Stimulated activated CD4-positive, alpha-beta T cell treated with anti-CD3 and anti-CD28 coated beads, Interleukin-4, amount 100 ng/mL, for 24 hours (primary cell): ENCODE results near the gene OMP.
"Not testable (repeated sequence)": the region's sequence is repeated elsewhere in the genome, so short reads cannot be mapped to it uniquely, and the experiment has no call there.

ENCODE experiments used
- DNase-seq: peaks from one replicate; pipeline ENCODE4 v3.0.0-alpha.2; 2020

OMP gene

DNA sequence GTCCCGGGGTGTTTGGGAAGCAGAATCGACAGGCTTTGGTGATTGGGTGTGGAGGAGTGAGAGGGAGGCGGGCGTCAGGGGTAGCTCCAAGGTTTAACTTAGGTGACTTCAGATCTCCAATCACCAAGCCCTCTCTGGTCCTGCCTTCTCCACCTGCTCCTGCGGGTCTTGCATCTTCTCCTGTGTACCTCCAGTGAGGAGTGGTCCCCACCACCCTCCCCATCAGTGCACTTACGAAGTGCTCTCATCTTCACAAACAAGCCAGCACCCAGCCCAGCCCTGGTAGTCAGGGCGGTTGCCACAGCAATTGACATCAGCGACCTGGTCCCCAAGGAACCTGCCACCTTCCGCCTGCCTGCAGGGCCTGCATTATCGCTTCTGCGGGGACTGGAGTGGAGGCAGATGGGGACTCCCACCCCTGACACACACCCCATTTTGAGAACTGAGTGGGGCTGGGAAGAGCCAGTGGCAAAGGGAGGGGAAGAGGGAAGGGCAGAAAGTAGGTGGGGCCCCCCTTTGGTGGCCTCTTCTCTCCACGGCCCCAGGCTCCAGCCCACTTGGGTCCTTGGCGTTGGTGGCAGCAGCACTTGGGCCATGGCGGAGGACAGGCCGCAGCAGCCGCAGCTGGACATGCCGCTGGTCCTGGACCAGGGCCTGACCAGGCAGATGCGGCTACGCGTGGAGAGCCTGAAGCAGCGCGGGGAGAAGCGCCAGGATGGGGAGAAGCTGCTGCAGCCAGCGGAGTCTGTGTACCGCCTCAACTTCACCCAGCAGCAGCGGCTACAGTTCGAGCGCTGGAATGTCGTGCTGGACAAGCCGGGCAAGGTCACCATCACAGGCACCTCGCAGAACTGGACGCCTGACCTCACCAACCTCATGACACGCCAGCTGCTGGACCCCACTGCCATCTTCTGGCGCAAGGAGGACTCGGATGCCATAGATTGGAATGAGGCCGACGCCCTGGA lies at the start of gene OMP:
OMP (plus strand) TSS at position 595 of the 965 bp plus-strand sequence; CDS start at position 595, 0 bp downstream.
- DNase-seq, result no peak

DNA sequence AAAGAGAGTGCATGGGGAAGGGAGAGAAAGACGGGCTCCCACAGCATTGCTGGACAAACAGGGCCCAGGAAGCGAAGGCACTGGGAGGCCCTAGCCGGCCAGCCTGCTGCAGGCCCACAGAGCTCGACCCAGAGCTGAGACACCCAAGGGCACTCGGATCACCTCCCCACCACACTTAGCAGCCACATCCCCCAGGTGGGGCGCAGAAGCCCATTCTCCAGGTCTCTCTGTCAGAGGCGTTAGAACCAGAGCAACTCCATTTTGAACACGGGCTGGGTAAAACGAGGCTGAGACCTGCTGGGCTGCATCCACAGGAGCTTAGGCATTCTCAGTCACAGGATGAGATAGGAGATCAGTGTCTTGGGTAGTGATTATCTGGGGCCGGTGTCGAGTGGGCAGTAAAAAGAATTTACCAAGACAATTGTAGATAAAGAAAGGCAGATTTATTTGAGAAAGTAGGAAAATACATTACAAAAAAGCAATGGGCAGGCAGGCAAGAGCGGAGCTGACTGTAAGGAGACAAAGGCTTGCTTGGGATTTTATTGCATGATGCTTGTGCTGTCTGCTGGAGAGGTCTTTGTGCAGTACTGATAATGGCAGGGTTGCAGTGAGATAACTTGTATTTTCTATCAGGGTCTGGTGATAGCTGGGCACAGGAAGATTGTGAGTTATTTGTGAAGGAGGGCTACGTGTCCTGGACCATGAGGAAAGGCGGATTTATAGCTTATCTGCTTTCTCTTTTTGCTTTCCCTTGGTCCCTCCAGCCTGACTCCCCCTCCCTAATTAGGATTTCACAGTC lies 49.2 kb upstream of the OMP start:
- DNase-seq, result no peak

GRCh38 chr11:77054084-77054483 lies 48.6 kb upstream of the OMP start:
- DNase-seq, result no peak

DNA sequence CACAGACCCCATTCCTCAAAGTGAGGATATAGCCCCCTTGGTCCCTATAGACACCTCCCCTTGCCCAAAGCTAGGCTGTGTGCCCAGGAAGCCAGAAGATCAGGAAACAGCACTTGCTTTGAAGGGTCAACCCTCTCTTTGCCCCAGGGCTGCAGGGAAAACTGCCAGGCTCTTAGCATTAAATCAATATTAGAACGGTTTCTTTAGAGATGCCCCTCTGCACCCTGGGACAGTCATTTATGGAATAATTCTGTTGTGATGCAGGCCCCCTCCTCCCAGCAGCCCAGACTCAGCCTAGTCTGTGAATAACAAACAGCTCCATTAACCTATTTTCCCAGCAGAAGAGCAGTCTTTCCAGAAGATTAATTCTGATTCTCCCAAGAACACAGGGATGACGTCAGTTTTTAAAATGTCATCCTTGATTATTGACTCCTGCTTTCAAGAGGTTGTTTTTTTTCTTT lies 47.5 kb upstream of the OMP start:
- DNase-seq, result no peak

- no peak for DNase-seq
Measured at GRCh38 chr11:77055913-77056312, 46.7 kb upstream of the OMP start.

DNA sequence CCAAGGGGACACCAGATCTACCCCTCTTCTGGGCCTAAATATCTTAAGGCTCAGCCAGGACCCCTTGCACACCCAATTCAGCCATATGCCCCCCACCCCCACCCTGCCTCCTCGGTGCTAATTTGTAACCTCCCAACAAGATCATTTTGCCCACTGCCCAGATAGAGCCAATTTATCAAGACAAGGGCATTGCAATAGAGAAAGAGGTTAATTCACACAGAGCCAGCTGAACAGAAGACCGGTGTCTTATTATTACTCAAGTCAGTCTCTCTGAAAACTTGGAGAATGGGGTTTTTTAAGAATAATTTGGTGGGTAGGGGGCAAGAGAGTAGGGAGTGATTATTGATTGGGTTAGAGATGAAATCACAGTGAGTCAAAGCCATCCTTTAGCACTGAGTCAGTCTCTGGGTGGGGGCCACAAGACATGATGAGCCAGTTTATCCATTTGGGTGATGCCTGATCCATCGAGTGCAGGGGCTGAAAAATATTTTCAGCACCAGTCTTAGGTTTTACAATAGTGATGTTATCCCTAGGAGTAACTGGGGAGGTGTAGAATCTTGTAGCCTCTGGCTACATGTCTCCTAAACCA lies 45.7 kb upstream of the OMP start:
- no peak for DNase-seq

DNA sequence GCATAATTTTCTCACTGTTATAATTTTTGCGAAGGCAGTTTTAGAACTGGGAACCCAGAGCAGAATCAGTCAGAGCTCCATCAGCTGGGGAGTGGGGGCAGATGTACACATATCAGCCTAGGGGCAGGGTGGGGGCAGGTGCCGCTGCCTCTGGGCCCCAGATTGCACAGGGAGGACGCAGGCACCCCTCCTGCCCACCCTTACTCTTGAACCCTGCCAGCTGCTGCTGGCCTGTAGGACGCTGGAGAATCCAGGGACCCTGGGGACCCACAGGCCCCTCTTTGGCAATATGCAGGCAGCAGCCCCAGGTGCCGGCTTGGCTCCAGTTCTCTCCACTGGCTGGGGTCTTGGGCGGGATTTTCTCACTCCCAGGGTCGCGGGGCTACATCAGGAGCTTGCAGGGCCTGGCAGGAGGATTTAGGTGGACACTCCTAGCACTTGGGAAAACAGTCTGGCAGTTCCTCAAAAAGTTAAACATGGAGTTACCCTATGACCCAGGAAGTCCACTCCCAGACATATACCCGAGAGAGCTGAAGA lies 44.6 kb upstream of the OMP start:
- no peak for DNase-seq

DNA sequence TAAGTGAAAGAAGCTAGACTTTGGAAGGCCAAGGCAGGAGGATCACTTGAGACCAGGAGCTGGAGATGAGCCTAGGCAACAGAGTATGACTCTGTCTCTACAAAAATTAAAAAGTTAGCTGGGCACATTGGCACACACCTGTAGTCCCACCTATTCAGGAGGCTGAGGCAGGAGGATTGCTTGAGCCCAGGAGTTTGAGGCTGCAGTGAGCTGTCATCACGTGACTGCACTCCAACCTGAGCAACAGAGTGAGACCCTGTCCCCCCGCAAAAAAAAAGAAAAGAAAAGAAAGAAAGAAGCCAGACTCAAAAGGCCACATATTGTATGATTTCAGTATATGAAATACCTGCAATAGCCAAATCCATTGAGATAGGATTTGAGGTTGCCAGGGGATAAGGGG lies 43.7 kb upstream of the OMP start:
- no peak for DNase-seq

DNA sequence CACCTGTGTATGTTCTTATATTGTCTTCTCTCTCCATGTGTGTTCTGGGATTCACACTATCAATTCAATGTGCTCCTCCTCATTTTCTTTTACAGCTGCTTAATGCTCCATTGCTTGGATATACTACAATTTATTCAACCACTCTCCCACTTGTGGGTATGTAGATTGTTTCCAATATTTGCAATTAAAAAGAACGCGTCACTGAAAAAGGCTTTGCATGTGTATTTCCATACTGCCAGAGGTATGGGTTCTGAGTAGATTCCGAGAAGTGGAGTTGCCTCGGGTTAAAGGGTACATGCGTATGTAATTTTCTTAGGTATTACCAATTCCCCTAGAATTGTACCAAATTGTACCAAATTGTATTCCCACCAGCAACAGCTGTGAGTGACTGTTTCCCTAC lies 42.8 kb upstream of the OMP start:
- no peak for DNase-seq

DNA sequence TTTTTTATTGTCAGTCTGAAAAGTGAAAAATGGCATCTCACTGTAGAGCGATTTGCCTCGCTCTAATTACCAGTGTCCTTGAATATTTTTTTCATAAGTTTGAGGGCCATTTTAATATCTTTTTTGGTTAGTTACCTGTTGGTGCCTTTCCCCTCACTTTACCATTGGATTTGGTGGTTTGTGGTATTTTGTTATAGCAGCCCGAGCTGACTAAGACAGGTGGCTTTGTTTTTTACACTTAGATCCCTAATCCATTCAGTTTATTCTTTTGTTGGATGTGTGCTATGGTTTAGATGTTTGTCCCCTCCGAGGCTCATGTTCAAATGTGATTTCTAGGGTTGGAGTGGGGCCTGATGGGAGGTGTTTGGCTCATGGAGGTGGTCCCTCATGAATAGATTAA lies 42.4 kb upstream of the OMP start:
- DNase-seq, result no peak

- DNase-seq, result not testable (repeated sequence)
Measured at GRCh38 chr11:77061258-77061657, 41.4 kb upstream of the OMP start.

DNA sequence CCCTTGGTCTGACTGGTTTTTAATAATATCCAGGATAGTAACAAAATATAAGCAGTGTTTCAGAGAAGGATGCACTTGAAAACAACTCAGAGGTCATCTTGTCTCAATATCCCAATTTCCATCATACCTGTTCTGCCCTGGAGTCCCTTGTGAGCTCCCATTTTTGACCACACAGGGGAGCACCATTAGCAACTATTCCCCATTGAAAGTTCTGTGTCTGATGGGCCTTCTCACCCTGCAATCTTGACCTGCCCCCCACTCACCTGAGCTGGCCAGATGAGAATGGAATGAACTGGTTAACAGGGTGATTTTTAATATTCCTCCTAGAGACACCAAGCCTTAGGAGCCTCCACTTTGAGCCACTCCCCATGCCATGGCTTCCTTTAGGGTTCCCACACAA lies 39.7 kb upstream of the OMP start:
- no peak for DNase-seq

DNA sequence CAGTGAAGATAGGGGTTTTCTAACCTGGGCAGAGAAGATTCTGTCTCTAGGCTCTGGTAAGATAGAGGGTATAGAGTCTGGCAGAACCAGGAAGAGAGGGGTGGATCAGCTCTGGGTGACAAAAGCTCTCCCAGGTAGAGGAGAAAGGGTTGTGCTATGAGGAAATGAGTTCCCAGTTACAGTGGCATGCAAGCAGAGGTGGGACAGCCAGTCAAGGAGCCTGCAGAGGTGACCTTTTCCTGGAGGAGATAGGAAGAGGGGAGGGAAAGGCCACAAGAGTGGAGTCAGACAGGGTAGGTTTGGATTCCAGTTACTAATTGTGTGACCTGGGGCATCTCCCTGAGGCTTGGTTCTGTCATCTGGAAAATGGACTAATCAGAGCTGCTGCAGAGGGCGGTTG lies 39.2 kb upstream of the OMP start:
- DNase-seq, result no peak

GRCh38 chr11:77063861-77064260 lies 38.8 kb upstream of the OMP start:
- no peak for DNase-seq

DNA sequence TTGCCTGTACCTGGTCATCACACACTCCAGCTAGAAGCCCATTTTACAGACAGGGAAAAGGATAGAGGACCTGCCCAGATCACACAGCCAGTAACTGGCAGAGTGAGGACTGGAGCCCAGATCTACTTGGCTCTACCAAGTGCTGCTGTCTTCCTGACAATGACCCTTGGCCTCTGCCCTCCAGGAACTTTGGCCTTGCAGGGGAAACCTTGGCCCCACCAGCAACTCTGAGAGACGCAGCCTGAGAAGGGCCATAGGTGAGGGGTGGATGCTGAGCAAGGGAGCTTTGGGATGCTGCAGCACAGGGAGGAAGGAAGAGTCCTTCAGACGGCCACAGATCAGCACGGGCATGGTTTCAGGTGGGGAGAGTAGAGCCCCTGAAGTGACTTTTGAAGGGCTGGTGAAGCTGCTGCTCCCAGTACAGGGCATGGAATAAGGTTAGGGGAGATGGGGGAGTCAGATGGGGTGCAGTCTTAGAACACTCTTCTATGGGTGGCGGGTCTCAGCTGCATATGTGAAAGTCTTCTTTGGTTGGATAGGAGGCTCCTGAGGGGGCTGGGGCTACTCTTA lies 37.9 kb upstream of the OMP start:
- DNase-seq, result no peak

GRCh38 chr11:77065878-77066228 lies 36.8 kb upstream of the OMP start:
- no peak for DNase-seq

DNA sequence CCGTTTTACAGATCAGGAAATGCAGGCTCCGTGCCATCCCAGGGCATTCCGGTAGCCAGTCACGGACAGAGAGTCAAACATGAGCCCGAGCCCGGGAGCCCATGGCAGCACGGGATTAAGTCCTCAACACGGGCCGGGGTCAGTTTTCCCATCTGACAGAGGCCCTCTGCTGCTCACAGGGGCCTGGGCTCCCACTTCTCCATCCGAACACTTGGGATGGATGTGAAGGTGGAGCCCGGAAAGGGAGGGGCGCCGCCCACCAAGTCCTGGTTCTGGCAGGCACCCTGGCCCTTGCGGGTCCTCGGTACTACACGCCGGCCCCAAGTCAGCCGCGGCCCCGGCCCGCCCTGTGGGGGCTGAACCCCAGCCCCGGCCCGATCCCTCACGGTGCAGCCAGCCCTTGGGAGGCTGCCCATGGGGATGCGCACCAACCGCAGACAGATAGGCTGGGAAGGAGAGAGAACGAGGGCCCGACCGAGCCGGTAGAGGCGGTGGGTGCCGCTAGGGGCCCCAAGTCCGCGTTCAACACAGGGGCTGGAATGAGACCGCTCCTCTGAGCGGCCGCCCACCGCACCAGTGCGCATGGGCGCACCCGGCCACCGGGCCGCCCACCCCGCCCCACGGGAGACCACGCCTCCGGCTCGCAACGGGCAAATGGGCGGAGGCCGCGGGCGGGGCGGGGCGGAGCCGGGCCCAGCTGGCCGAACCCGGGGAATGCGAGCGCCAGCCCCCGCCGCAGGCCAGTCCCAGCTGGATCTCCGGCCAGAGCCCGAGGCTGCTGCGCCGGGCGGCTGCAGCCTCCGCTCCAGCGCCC lies 36.2 kb upstream of the OMP start, which contains the start of gene CAPN5:
CAPN5 (plus strand) TSS at position 743 of the 814 bp plus-strand sequence. CDS start 17,916 bp downstream, outside the sequence.
- peak; percentile 85 for DNase-seq

- no peak for DNase-seq
Measured at GRCh38 chr11:77067861-77068443, 34.7 kb upstream of the OMP start.

DNA sequence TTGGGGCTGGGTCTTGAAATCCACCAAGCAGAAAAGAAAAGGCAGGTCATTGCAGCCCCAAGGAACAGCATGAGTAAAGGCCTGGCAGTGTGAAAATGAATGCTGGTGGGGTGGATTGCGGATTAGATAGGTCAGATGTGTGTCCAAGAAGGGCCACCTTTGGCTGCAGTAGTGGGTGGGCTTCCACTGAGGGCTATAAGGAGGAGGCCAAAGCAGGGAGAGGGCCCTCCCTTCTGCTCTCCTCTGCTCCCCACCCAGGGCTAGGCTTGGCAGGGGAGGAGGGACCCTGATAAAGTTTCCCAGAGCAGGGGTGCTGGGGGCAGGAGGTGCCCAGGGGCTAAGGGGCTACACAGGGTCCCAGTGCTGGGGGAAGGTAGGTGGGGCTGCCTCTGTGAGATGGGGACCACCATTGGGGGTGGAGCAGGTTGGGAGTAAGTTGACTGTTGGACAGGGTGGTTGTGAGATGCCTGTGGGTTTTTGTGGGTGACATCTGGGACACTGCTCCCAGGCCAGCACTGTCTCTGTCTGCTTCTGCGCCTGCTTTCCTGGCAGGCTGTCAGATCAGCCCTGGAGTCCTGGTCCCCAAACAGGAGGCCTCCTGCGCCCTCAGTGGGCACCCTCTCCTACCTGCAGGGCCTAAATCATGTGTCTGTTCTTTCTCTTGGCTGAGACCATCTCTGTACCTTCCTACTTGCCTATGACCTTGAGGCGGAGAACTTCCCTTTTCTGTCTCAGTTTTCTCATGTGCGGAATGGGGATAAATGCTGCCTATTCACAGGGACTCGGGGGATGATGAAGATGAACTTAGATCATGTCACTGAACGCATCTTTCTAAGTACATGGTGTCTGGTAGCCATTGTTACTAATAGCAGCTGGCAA lies 33.9 kb upstream of the OMP start:
- DNase-seq, result no peak

- no peak for DNase-seq
Measured at GRCh38 chr11:77069336-77069968, 33.2 kb upstream of the OMP start.
